ENCODE results near the gene DUSP8. TPM values are rescaled to one million over a fixed set of nuclear protein-coding genes. Genes with fewer than 3 reads are reported as not detected.
A peak's percentile ranks its signal among the peaks of the same experiment; 100 is the strongest.
"Not testable (repeated sequence)": the region's sequence is repeated elsewhere in the genome, so short reads cannot be mapped to it uniquely, and the experiment has no call there.

The DUSP8 gene
- total and polyA plus RNA-seq, 4 donors, result 2.0 to 17.0 (median 6.3) TPM

- WGBS, 2 donors, result 68 to 71% methylated on average over 4 of the region's 4 CpGs
- H3K27ac ChIP-seq (ENCODE audit: low read depth in 1 of 2, low read length in 1 of 2), result no peak within 1 kb of the TSS
- H3K36me3 ChIP-seq (ENCODE audit: control insufficient read depth in 4 of 4, insufficient read depth in 4 of 4, low read length in 4 of 4), result no peaks in the 10 kb centered on the region
- no peak within 1 kb of the TSS for H3K9ac ChIP-seq (ENCODE audit: insufficient read depth in 1 of 2, low read length in 2 of 2)
- H3K9me3 ChIP-seq (ENCODE audit: control insufficient read depth in 4 of 4, insufficient read depth in 3 of 4, low read length in 3 of 4), result no peaks in the 10 kb centered on the region
- TF ChIP-seq CTCF (IDR thresholded peaks at IDR 0.05; ENCODE audit: control extremely low read depth, extremely low read depth), result no peak
- H3K27me3 ChIP-seq (ENCODE audit: control insufficient read depth in 3 of 3, insufficient read depth in 3 of 3, low read length in 2 of 3), result peaks cover 0 to 12% (median 4%) of the 10 kb centered on the region in 3 donors
- no peak for ATAC-seq (ENCODE audit: insufficient read depth, low FRiP score)
- no peak for DNase-seq
- H3K4me3 ChIP-seq, result no peak within 1 kb of the TSS
- H3K4me1 ChIP-seq (ENCODE audit: control insufficient read depth in 5 of 5, insufficient read depth in 5 of 5, low read length in 5 of 5), result peaks cover 0 to 5% (median 0%) of the 10 kb centered on the region in 5 donors
Measured at GRCh38 chr11:1608363-1608762, 36.3 kb upstream of the DUSP8 start, which contains the start of gene KRTAP5-3. TSS of gene KRTAP5-3 (minus strand) at chr11:1608463. CDS start at chr11:1608385, 78 bp downstream.

GRCh38 chr11:1607901-1608300 lies 35.8 kb upstream of the DUSP8 start:
- H3K9me3 ChIP-seq (ENCODE audit: control insufficient read depth in 4 of 4, insufficient read depth in 3 of 4, low read length in 3 of 4); H3K4me3 ChIP-seq; H3K27ac ChIP-seq (ENCODE audit: low read depth in 1 of 2, low read length in 1 of 2); H3K36me3 ChIP-seq (ENCODE audit: control insufficient read depth in 4 of 4, insufficient read depth in 4 of 4, low read length in 4 of 4); H3K9ac ChIP-seq (ENCODE audit: insufficient read depth in 1 of 2, low read length in 2 of 2); H3K4me1 ChIP-seq (ENCODE audit: control insufficient read depth in 5 of 5, insufficient read depth in 5 of 5, low read length in 5 of 5); ATAC-seq (ENCODE audit: insufficient read depth, low FRiP score): not testable (repeated sequence)
- H3K27me3 ChIP-seq (ENCODE audit: control insufficient read depth in 3 of 3, insufficient read depth in 3 of 3, low read length in 2 of 3), result peaks cover 0 to 12% (median 4%) of the 10 kb centered on the region in 3 donors
- peak in 2 of 3 donors; percentile 36 to 42 for DNase-seq
- 55 to 69% methylated on average over 4 to 5 of the region's 5 CpGs for WGBS, 2 donors

GRCh38 chr11:1607156-1607845 lies 35.2 kb upstream of the DUSP8 start:
- H3K27ac ChIP-seq (ENCODE audit: low read depth in 1 of 2, low read length in 1 of 2); H3K36me3 ChIP-seq (ENCODE audit: control insufficient read depth in 4 of 4, insufficient read depth in 4 of 4, low read length in 4 of 4); H3K9ac ChIP-seq (ENCODE audit: insufficient read depth in 1 of 2, low read length in 2 of 2); H3K9me3 ChIP-seq (ENCODE audit: control insufficient read depth in 4 of 4, insufficient read depth in 3 of 4, low read length in 3 of 4); H3K4me3 ChIP-seq; ATAC-seq (ENCODE audit: insufficient read depth, low FRiP score); H3K4me1 ChIP-seq (ENCODE audit: control insufficient read depth in 5 of 5, insufficient read depth in 5 of 5, low read length in 5 of 5): not testable (repeated sequence)
- 39 to 60% methylated on average over 18 of the region's 18 CpGs for WGBS, 2 donors
- peaks cover 0 to 16% (median 4%) of the 10 kb centered on the region in 3 donors for H3K27me3 ChIP-seq (ENCODE audit: control insufficient read depth in 3 of 3, insufficient read depth in 3 of 3, low read length in 2 of 3)
- peak in 1 of 3 donors; percentile 17 for DNase-seq

GRCh38 chr11:1605923-1606322 lies 33.9 kb upstream of the DUSP8 start:
- not testable (repeated sequence) for H3K9me3 ChIP-seq (ENCODE audit: control insufficient read depth in 4 of 4, insufficient read depth in 3 of 4, low read length in 3 of 4); ATAC-seq (ENCODE audit: insufficient read depth, low FRiP score); H3K4me1 ChIP-seq (ENCODE audit: control insufficient read depth in 5 of 5, insufficient read depth in 5 of 5, low read length in 5 of 5); H3K27ac ChIP-seq (ENCODE audit: low read depth in 1 of 2, low read length in 1 of 2); H3K4me3 ChIP-seq; H3K36me3 ChIP-seq (ENCODE audit: control insufficient read depth in 4 of 4, insufficient read depth in 4 of 4, low read length in 4 of 4); H3K9ac ChIP-seq (ENCODE audit: insufficient read depth in 1 of 2, low read length in 2 of 2); DNase-seq
- WGBS, 2 donors, result 82 to 90% methylated on average over 13 of the region's 13 CpGs
- H3K27me3 ChIP-seq (ENCODE audit: control insufficient read depth in 3 of 3, insufficient read depth in 3 of 3, low read length in 2 of 3), result peaks cover 0 to 16% (median 4%) of the 10 kb centered on the region in 3 donors

- 83 to 93% methylated on average over 7 of the region's 7 CpGs for WGBS, 2 donors
- Histone ChIP-seq H3K9ac (ENCODE audit: insufficient read depth in 1 of 2, low read length in 2 of 2) (no peak overlapping the region), H3K36me3 (ENCODE audit: control insufficient read depth in 4 of 4, insufficient read depth in 4 of 4, low read length in 4 of 4) (no peaks in the 10 kb centered on the region), H3K4me1 (ENCODE audit: control insufficient read depth in 5 of 5, insufficient read depth in 5 of 5, low read length in 5 of 5) (peaks cover 0 to 5% (median 0%) of the 10 kb centered on the region in 5 donors), H3K4me3 (no peak overlapping the region), H3K27me3 (ENCODE audit: control insufficient read depth in 3 of 3, insufficient read depth in 3 of 3, low read length in 2 of 3) (peaks cover 3 to 19% (median 4%) of the 10 kb centered on the region in 3 donors), H3K9me3 (ENCODE audit: control insufficient read depth in 4 of 4, insufficient read depth in 3 of 4, low read length in 3 of 4) (no peaks in the 10 kb centered on the region), H3K27ac (ENCODE audit: low read depth in 1 of 2, low read length in 1 of 2) (no peak overlapping the region)
- no peak for TF ChIP-seq CTCF (IDR thresholded peaks at IDR 0.05; ENCODE audit: control extremely low read depth, extremely low read depth)
- DNase-seq, result no peak
- ATAC-seq (ENCODE audit: insufficient read depth, low FRiP score), result no peak
Measured at GRCh38 chr11:1604711-1605110, 32.6 kb upstream of the DUSP8 start.
